Upper lobe of right lung (tissue), 1 donor: ENCODE results near the gene UBR1. TPM values are rescaled to one million over a fixed set of nuclear protein-coding genes. Genes with fewer than 3 reads are reported as not detected.

ENCODE experiments used
- ATAC-seq: fragments of 200-7000 bp; cut with Tn5 transposase; one replicate; pipeline ENCODE4 v1.9.1; 2020; ENCODE audit warnings: mild to moderate bottlenecking, moderate library complexity
- DNase-seq: peaks from one replicate; pipeline ENCODE4 v3.0.0-alpha.2; 2020
- H3K27ac ChIP-seq: fragments of 200-600 bp; one replicate; pipeline ENCODE4 v1.8.0; 2022
- H3K27me3 ChIP-seq: fragments of 200-600 bp; one replicate; pipeline ENCODE4 v1.8.0; 2022; ENCODE audit warnings: mild to moderate bottlenecking
- H3K36me3 ChIP-seq: fragments of 200-600 bp; one replicate; pipeline ENCODE4 v1.8.0; 2022
- H3K4me1 ChIP-seq: fragments of 200-600 bp; one replicate; pipeline ENCODE4 v1.8.0; 2022
- H3K4me3 ChIP-seq: fragments of 200-600 bp; one replicate; pipeline ENCODE4 v1.8.0; 2022; ENCODE audit warnings: mild to moderate bottlenecking
- H3K9me3 ChIP-seq: fragments of 200-600 bp; one replicate; pipeline ENCODE4 v1.8.0; 2022
- intact Hi-C: fragments of 100-400 bp; cut with DNase I; formaldehyde crosslinking; loops from one replicate; pipeline ENCODE4 v1.11.0; 2022
- total RNA-seq: library from RNA; stranded (reverse); fragmentation: NEBNext Ultra II Directional; extraction: Animal tissue kit (Norgen Biotek cat#: 25700); gene quantifications from one replicate; pipeline ENCODE4 v1.2.1, GENCODE V29; 2021
- TF ChIP-seq, protein P1 (sequence below): fragments of 200-600 bp; IDR thresholded peaks from one replicate; pipeline ENCODE4 v1.8.0; 2022; ENCODE audit warnings: antibody characterized with exemption
- donor health status: DM: no; HTN: yes; CAD: no; lungs with severe emphysema.

UBR1 gene
- total RNA-seq, 1 donor from 2014 or later: 37.9 TPM

DNA sequence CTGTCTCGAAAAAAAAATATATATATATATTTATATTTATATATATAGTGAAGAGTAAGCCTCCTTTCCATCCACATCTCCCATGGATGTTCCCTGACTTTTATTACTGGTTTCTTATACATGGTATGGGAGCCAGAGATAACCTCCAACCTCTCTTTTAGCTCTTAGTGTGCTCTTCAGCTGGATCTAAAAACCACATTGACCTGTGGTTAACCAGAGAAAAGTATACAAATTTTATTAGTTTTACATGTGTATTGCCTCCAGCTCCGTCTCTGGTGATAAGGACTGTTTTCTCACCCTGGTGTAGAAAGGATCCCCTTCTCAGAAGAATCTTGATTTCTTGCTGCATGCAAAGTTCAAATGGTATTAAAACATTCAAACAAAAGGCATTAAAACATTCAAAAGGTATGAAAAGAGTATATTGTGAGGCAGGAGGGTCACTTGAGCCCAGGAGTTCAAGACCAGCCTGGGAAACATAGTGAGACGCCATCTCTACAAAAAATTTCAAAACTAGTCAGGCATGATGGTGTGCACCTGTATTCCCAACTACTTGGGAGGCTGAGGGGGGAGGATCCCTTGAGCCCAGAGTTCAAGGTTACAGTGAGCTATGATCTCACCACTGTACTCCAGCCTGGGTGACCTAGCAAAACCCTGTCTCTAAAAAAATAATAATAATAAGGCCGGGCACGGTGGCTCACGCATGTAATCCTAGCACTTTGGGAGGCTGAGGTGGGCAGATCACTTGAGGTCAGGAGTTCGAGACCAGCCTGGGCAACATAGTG is 171.8 kb downstream of the UBR1 start:
- H3K27me3 ChIP-seq: no peaks in the 10 kb centered on the region
- ATAC-seq: no peak
- intact Hi-C loops: no loop called here

DNA sequence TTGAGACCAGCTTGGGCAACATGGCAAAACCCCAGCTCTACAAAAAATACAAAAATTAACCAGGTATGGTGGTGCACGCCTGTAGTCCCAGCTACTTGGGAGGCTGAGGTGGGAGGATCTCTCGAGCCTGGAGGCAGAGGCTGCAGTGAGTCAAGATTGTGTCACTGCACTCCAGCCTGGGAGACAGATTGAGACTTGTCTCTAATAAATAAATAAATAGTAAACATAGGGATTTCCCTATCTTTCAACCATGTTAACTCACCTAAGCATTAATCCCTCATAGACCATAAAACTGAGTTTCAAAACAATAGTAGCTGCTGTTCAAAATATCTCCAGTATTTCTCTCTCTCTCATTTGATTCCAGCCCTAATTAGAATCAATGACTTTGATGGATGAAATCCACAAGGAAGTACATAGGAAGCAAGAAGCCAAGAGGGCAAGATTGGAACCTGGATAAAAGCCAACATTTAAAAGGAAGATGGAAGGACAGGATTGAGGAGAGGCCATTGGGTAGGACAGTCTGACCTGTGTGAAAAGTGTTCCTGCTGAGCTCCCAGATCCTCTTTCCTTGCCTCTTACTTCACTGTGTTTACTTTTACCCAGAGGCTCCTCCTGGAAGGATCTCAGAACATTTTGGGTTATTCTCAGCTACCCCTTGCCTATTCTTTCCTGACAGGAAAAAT is 172.9 kb downstream of the UBR1 start:
- intact Hi-C loops: no loop called here
- Histone ChIP-seq H3K4me1 (no peaks in the 10 kb centered on the region), H3K4me3 (no peak overlapping the region), H3K9me3 (no peaks in the 10 kb centered on the region), H3K27ac (no peak overlapping the region), H3K36me3 (no peaks in the 10 kb centered on the region), H3K27me3 (no peaks in the 10 kb centered on the region)
- TF ChIP-seq, protein P1, sequence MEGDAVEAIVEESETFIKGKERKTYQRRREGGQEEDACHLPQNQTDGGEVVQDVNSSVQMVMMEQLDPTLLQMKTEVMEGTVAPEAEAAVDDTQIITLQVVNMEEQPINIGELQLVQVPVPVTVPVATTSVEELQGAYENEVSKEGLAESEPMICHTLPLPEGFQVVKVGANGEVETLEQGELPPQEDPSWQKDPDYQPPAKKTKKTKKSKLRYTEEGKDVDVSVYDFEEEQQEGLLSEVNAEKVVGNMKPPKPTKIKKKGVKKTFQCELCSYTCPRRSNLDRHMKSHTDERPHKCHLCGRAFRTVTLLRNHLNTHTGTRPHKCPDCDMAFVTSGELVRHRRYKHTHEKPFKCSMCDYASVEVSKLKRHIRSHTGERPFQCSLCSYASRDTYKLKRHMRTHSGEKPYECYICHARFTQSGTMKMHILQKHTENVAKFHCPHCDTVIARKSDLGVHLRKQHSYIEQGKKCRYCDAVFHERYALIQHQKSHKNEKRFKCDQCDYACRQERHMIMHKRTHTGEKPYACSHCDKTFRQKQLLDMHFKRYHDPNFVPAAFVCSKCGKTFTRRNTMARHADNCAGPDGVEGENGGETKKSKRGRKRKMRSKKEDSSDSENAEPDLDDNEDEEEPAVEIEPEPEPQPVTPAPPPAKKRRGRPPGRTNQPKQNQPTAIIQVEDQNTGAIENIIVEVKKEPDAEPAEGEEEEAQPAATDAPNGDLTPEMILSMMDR: no peak
- DNase-seq (no peak), ATAC-seq (no peak)

More for the DNA sequence above, 171.8 kb downstream of the UBR1 start:
- TF ChIP-seq, protein P1: no peak
- Histone ChIP-seq H3K9me3 (no peaks in the 10 kb centered on the region), H3K4me3 (no peak overlapping the region), H3K27ac (no peak overlapping the region), H3K36me3 (no peaks in the 10 kb centered on the region), H3K4me1 (no peaks in the 10 kb centered on the region)
- no peak for DNase-seq

DNA sequence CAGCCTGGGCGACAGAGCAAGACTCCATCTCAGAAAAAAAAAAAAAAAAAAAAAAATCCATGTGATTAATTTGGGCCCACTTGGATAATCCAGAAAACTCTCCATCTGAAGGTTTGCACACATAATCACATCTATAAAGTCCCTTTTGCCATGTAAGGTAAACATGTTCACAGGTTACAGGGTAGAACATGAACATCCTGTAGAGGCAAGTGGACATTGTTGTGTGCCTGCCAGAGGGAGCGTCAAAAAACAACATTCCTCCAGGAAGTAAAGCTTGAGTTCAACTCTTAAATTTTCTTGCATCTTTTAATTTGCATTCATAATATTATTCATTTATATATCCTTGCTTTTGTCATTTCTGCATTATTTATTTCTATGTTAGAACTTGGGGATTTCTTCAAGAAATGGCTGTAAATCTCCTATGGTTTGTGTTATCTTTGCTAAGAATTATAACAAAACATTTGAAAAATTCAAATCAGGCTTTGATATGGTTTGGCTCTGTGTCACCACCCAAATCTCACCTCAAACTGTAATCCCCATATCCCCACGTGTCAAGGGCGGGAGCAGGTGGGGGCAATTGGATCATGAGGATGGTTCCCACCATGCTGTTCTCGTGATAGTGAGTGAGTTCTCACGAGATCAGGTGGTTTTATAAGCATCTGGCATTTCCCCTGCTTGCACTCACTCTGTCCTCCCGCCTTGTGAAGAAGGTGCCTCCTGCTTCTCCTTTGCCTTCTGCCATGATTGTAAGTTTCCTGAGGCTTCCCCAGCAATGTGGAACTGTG is 173.9 kb downstream of the UBR1 start:
- Histone ChIP-seq H3K4me3 (no peak overlapping the region), H3K27me3 (no peaks in the 10 kb centered on the region), H3K9me3 (no peaks in the 10 kb centered on the region), H3K27ac (no peak overlapping the region), H3K36me3 (no peaks in the 10 kb centered on the region), H3K4me1 (no peaks in the 10 kb centered on the region)
- TF ChIP-seq, protein P1: no peak
- no peak for ATAC-seq
- DNase-seq: no peak
- intact Hi-C loops: no loop called here

DNA sequence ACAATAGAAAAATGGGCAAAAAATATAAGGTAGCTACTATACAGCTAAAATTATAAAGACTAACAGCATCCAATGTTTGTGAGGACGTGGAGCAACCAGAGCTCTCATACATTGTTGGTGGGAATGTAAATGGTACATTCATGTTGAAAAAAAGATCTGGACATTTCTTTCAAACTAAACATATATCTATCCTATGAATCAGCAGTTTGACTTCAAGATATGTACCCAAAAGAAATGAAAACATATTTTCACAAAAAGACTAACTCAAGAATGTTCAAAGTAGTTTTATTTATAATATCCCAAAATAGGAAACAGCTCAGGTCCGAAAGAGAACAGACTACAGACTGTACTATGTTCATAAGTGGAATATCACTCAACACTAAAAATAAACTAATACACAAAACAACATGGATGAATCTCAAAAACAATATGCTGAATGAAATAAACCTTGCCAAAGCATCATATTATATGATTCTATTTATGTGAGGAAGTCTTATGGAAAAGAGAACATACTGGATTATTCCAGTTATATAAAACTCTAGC is 176.5 kb downstream of the UBR1 start:
- Histone ChIP-seq H3K9me3 (no peaks in the 10 kb centered on the region), H3K36me3 (no peaks in the 10 kb centered on the region), H3K27me3 (no peaks in the 10 kb centered on the region), H3K4me3 (no peak overlapping the region), H3K4me1 (no peaks in the 10 kb centered on the region), H3K27ac (no peak overlapping the region)
- intact Hi-C loops: loop anchor here (10.0 kb wide), 1 partner anchor 225 kb away; no protein-coding TSS in a partner anchor
- TF ChIP-seq, protein P1: no peak
- DNase-seq: no peak
- ATAC-seq: no peak

DNA sequence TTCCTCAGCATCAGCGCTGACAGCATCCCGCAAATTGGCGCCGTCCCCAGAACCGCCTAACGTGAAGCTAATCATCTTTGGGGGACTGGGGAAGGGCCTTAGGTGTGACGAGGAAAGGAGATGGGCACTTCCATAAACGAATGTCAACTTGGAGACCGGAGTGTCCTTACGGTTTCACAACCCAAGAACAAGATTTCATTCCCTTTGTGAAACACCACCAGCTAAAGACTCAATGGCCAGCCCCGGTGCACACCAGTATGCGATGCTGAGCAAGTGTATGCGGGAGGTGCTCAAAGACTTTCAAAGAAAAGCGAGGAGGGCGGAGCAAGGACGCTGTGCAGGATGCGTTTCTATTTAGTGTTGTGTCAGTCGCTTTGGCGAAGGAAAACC is 184.5 kb downstream of the UBR1 start:
- H3K27ac ChIP-seq: peak overlapping the region; percentile 47
- H3K9me3 ChIP-seq: no peaks in the 10 kb centered on the region
- intact Hi-C loops: loop anchor here (10.0 kb wide), 1 partner anchor 217 kb away; no protein-coding TSS in a partner anchor
- DNase-seq: no peak
- H3K4me1 ChIP-seq: peaks cover 11% of the 10 kb centered on the region
- H3K27me3 ChIP-seq: no peaks in the 10 kb centered on the region
- no peaks in the 10 kb centered on the region for H3K36me3 ChIP-seq
- ATAC-seq: no peak
- H3K4me3 ChIP-seq: peak overlapping the region; percentile 95
- TF ChIP-seq, protein P1: no peak
